Measurements from ENCODE around the gene WRNIP1.
A peak's percentile ranks its signal among the peaks of the same experiment; 100 is the strongest.

Gene WRNIP1

DNA sequence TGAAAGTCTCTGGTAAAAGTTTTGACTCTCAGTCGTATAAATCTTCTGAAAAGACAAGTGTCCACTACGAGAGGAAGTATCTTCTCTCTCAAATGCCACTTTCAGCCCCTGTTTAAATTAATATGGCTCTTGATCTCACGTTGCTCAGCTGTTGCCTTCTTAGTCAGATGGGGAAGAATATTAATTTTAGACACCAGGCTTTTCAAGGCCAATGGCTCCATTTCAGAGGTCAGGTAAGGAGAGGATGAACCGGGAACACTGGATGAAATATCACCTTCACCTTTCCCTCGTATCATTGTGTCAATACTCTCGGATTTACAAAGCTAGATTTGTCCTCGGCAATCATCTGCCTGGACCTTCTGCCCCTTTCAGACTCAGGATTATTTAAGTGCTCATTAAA, 14.4 kb upstream of the WRNIP1 start, which contains the start of gene MYLK4:
Gene MYLK4, minus strand, starts transcription at position 91 of the 400 bp plus-strand sequence. CDS start 1,628 bp downstream, outside the sequence.
- Histone ChIP-seq H3K9me2 (replicated peaks; ENCODE audit: low read depth, low read length) (no peaks in the 10 kb centered on the region), H3K9me3 (ENCODE audit: insufficient read depth, low read depth, low read length) (no peaks in the 10 kb centered on the region), H3K9ac (ENCODE audit: low read depth, low read length, poor library complexity, severe bottlenecking) (peak within 1 kb of the TSS; percentile 56), H3F3A (ENCODE audit: low read depth) (peaks cover 8% of the 10 kb centered on the region), H2AFZ (ENCODE audit: low read length) (peak within 1 kb of the TSS; percentile 76; the same call in 1 of the 2 replicates), H4K20me1 (ENCODE audit: insufficient read depth, low read length, poor library complexity, severe bottlenecking) (no peaks in the 10 kb centered on the region), H3K4me2 (ENCODE audit: low read depth, low read length, poor library complexity, severe bottlenecking) (peak within 1 kb of the TSS; percentile 72), H3K27me3 (ENCODE audit: insufficient read depth, low read length, poor library complexity, severe bottlenecking) (no peaks in the 10 kb centered on the region), H3K79me2 (ENCODE audit: insufficient read depth, low read length) (no peaks in the 10 kb centered on the region), H3K4me3 (ENCODE audit: low read length, poor library complexity, severe bottlenecking) (peak within 1 kb of the TSS; percentile 58), H3K4me1 (ENCODE audit: insufficient read depth, low read length, poor library complexity, severe bottlenecking) (peaks cover 65% of the 10 kb centered on the region), H3K36me3 (ENCODE audit: insufficient read depth, low read length) (no peaks in the 10 kb centered on the region)
- TF ChIP-seq EZH2phosphoT487 (IDR thresholded peaks at IDR 0.05; ENCODE audit: borderline replicate concordance) (no peak), CTCF (conservative IDR thresholded peaks at IDR 0.05; ENCODE audit: low read length) (no peak)

DNA sequence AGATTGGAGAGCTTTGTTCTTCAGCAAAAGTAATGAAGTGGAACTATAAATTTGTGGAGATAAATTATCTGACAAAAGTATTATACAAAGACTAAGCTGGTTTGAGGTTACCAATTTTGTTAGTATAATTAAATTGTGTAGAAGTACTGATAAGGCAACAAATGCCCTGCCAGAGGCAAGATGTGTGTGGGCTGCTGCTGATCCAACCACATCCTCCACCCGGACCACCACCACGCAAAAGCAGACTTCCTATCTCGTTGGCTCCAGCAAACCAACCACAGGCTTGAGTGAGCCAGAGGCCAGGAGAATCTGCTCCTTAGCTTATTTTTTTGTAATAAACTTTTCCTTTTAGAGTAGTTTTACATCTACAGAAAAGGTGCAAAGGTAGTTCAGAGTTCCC, 13.3 kb upstream of the WRNIP1 start:
- peak overlapping the region; percentile 72 for H3K4me2 ChIP-seq (ENCODE audit: low read depth, low read length, poor library complexity, severe bottlenecking)
- no peak for TF ChIP-seq EZH2phosphoT487 (IDR thresholded peaks at IDR 0.05; ENCODE audit: borderline replicate concordance)
- TF ChIP-seq CTCF (conservative IDR thresholded peaks at IDR 0.05; ENCODE audit: low read length) = no peak
- H3K9ac ChIP-seq (ENCODE audit: low read depth, low read length, poor library complexity, severe bottlenecking) = peak overlapping the region; percentile 64
- H3K79me2 ChIP-seq (ENCODE audit: insufficient read depth, low read length) = no peaks in the 10 kb centered on the region
- no peaks in the 10 kb centered on the region for H3K27me3 ChIP-seq (ENCODE audit: insufficient read depth, low read length, poor library complexity, severe bottlenecking)
- H3K4me3 ChIP-seq (ENCODE audit: low read length, poor library complexity, severe bottlenecking) = peak overlapping the region; percentile 58
- peaks cover 59% of the 10 kb centered on the region for H3K4me1 ChIP-seq (ENCODE audit: insufficient read depth, low read length, poor library complexity, severe bottlenecking)
- H4K20me1 ChIP-seq (ENCODE audit: insufficient read depth, low read length, poor library complexity, severe bottlenecking) = no peaks in the 10 kb centered on the region
- peaks cover 8% of the 10 kb centered on the region for H3F3A ChIP-seq (ENCODE audit: low read depth)
- H2AFZ ChIP-seq (ENCODE audit: low read length) = 0 out of 2 replicates have a peak overlapping the region, but pooled peaks have one; percentile 9
- H3K9me3 ChIP-seq (ENCODE audit: insufficient read depth, low read depth, low read length) = no peaks in the 10 kb centered on the region
- no peaks in the 10 kb centered on the region for H3K36me3 ChIP-seq (ENCODE audit: insufficient read depth, low read length)
- no peaks in the 10 kb centered on the region for H3K9me2 ChIP-seq (replicated peaks; ENCODE audit: low read depth, low read length)

DNA sequence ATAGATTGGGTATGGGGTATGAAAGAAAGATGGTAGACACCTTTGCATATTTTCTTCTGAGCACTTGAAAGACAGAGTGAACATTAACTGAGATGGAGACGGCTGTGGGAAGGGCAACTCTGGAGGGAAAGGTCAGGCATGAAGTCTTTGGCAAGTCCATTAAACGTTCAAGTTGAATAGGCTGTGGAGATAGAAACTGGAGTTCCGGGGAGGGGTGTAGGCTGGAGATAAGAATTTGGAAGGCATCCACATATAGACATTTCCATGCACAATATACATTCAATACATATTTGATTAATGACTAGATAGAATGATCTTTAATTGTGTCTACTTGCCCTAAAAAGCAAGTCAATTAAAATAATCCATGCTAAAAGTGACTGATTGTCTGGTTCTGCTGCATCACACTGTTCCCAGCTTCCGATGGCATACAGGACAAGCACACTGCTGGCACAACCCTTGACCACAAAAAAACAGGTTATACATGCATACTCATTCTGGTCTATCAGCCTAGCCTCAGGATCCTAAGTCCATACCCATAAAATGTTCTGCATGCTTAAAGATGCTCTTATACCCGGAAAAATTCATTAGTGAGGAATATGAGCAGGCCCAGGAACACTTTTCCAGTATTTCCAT, 12.6 kb upstream of the WRNIP1 start:
- H3K9me2 ChIP-seq (replicated peaks; ENCODE audit: low read depth, low read length) = no peaks in the 10 kb centered on the region
- H3K27me3 ChIP-seq (ENCODE audit: insufficient read depth, low read length, poor library complexity, severe bottlenecking) = no peaks in the 10 kb centered on the region
- no peaks in the 10 kb centered on the region for H3K36me3 ChIP-seq (ENCODE audit: insufficient read depth, low read length)
- H3K79me2 ChIP-seq (ENCODE audit: insufficient read depth, low read length) = no peaks in the 10 kb centered on the region
- peak overlapping the region; percentile 72 for H3K4me2 ChIP-seq (ENCODE audit: low read depth, low read length, poor library complexity, severe bottlenecking)
- peaks cover 8% of the 10 kb centered on the region for H3F3A ChIP-seq (ENCODE audit: low read depth)
- peak overlapping the region; percentile 64 for H3K9ac ChIP-seq (ENCODE audit: low read depth, low read length, poor library complexity, severe bottlenecking)
- no peaks in the 10 kb centered on the region for H3K9me3 ChIP-seq (ENCODE audit: insufficient read depth, low read depth, low read length)
- H3K4me3 ChIP-seq (ENCODE audit: low read length, poor library complexity, severe bottlenecking) = peak overlapping the region; percentile 58
- peaks cover 56% of the 10 kb centered on the region for H3K4me1 ChIP-seq (ENCODE audit: insufficient read depth, low read length, poor library complexity, severe bottlenecking)
- TF ChIP-seq CTCF (conservative IDR thresholded peaks at IDR 0.05; ENCODE audit: low read length) (no peak), EZH2phosphoT487 (IDR thresholded peaks at IDR 0.05; ENCODE audit: borderline replicate concordance) (no peak)
- no peaks in the 10 kb centered on the region for H4K20me1 ChIP-seq (ENCODE audit: insufficient read depth, low read length, poor library complexity, severe bottlenecking)
- H2AFZ ChIP-seq (ENCODE audit: low read length) = 0 out of 2 replicates have a peak overlapping the region, but pooled peaks have one; percentile 9
